HG03280 (cell line): ENCODE results near the gene ROR1.

ENCODE experiments used
- ATAC-seq: cut with Tn5 transposase; IDR thresholded peaks from one replicate; pipeline ENCODE4 v1.9.1; 2021; ENCODE audit warnings: mild to moderate bottlenecking, moderate library complexity; ENCODE audit not compliant: unreplicated experiment

The ROR1 gene

DNA sequence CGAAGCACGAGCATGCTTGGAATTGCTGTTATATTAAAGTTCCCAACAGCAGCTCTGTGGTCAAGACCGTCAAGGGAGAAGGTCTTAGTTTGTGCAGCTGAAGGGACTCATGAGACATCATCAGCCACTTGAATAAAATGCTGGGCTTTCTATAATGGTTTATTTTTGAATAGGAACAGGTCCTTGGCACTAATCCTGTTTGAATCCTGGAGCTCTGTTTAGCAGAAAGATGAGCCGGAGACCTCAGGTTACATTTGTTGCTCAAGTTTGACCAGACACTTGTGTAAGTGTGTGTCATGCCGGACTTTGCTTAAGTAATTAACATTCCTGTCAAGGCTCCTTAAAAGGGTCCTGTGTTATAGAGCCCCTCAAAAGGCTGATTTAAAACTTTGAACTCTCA is 186.5 kb downstream of the ROR1 start:
- ATAC-seq = no peak

DNA sequence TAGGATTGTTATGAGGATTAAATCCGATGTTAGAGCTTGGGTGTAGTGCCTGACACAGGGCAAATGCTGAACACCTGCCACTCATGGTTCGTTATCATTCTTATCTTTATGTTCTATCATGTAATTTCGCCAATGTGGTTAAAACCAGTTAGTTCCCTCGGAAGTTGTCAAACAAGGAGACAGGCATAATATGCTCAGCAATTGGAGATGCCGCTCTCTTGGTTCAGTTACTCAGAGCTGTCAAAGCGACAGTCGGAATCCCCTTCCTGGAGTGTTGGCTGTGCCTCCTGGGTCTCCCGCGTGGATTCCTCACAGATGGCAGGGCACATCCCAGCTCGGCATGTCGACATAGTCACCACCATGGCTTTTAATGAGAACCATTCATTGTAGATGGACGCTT is 192.2 kb downstream of the ROR1 start:
- no peak for ATAC-seq

DNA sequence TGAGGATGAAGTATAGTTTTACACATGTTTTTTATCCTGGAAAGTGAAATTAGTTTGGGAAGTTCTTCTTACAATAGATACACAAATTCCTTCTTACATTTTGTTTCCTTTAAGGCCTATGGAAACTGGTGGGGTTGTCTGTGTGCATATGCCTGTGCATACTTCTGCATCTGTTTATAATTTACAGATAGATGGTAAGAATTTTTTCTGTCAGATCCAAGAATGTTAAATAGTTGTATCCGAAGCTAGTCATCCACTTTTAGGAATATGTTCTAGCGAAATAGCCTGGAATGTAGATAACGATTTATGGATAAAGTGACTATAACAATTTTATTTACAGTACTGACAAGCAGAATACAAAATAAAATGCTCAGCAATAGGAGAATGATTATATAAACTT is 194.1 kb downstream of the ROR1 start:
- no peak for ATAC-seq

DNA sequence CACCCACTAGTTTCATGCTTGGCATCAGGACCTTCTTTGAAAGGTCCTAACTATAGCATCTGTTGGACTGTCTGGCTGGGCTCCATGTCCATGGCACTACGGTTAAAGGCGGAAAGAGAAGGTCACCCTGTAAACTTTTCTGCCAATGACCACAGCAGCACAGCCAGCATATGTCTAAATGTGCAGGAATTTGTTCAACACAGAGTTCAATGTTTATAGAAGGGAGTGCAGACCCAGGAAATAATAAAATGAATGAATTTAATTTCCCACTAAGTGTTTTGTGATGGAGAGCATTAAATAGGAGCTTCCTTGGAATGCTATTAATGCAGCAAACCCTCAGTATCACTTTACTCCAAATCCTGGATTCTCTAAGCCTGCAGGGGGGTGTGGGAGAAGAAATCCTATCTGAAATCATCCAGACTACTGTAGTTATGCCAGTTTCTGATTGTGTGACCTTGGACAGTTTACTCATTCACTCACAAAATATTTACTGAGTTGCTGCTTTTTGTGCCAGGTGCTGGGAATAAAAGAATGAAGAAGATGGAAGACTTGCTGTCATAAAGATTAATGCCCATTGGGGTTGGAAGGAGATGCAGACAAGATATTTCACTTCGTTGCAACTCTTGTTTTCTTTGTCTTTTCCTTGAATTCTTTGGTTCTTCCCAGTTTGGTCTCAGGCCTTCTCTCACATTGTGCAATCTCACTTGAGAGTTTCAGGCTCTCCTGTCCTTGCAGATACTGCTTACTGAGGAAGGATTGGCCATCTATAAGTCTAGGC is 195.0 kb downstream of the ROR1 start:
- ATAC-seq = no peak

DNA sequence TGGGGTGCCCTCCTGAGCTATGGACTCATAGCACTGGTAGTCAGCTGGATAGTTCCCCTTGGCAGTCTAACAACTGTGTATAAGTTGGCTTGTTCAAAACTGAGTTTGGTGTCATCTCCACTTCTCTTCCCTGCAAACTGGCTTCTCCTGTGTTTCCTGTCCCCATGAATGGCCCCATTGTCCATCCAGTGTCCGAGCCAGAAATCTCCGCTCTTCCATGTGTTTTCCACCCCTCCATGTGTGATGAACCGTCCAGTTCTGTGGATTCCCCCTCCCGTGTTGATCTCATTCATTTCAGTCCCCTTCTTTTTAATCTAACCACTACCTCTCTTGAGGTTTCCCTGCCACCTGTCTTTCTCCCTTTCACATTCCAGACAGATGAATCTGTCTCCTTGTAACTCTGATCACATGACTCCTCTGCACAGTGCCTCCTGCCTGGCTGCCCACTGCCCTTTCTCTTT is 195.7 kb downstream of the ROR1 start:
- no peak for ATAC-seq

DNA sequence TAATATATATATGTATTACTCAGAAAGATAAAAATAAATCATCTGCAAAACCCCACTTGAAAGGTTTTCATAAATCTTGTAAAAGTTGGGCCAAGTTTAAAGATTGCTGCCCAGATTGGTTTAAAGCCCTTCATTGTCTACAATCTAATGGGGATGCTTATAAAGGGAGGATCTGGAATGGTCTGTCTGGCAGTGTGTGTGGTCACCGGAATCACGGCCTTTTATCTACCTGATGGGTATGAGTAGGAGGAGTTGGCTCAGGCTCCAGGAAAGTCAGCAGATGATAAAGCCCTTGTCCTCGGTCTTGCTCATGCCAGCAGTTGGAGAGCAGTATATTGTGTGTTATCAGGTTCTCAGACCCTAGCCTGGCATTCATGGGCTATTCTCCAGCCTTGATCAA is 197.7 kb downstream of the ROR1 start:
- no peak for ATAC-seq

DNA sequence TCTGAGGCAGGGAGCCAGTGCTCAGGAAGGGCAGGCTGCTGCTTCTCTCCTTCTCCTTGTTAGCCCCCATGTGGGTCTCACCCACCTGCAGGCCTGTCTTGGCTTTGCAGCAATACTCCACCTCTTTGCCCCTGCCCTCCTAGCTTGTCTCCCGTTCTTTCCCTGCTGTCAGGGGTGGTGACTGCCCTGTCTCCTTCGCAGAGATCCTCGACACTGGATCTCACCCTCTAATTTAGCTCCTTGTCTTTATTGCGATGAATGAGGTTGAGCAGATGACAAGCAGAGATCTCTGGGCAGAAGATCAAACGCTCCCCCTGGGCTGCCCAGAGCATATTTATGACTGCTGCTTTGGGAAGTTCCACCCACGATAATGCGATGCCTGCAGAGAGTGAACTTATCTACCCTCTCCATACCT is 199.2 kb downstream of the ROR1 start:
- ATAC-seq = no peak

DNA sequence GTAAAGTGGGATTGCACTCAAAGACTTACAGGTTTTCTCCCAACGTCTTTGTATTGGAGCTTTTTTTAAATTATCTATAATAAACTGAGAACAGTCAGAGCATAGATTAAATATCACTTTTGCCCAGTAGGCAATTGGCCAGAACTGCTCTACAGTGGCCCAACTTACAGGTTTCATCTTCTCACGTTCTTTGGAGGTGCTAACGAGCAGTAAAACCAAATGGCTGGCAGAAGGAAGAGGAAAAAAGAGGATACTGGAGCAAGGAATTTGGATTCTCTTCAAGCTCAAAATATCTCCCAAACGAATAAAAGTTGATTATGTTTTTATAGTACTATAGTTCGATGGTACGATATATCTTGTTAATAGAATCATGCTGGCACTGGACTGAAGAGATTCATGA is 201.1 kb downstream of the ROR1 start:
- ATAC-seq = no peak

DNA sequence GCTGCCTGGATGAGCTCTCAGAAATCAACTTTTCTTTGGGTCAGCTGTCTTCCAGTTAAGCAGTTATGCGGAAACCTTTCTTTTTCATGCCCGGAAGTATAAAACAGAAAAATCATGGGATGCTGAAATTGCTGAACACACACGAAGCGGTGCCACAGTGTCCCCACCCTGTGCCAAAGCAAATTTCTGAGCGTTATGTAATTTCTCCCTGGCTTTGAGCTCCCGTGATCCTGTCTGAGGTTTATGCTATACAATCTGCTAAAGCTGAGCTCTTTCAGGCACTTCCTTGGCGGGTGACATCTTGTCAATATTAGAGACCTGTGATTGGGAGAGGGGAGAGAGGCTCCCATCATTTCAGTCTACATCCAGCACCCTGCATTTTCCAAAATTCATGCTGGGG is 201.7 kb downstream of the ROR1 start:
- ATAC-seq = no peak

DNA sequence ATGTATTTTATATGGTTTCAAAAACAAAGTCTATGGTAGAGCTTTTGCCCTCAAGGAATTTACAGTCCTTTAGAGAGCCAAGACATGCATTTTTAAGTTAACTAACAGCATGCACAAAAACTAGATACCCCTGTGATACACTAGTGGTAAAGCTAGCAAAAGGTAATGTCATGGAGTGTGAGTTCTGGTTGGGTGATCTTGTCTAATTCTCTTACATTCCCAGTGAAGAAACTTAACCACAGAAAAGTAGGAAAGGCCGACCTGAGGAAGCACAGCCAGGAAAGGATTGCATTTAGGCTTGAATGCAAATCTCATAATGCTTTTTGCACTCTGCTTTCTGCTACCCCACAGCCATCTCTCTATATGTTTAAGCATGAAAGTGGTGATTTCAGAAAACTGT is 202.2 kb downstream of the ROR1 start:
- no peak for ATAC-seq

DNA sequence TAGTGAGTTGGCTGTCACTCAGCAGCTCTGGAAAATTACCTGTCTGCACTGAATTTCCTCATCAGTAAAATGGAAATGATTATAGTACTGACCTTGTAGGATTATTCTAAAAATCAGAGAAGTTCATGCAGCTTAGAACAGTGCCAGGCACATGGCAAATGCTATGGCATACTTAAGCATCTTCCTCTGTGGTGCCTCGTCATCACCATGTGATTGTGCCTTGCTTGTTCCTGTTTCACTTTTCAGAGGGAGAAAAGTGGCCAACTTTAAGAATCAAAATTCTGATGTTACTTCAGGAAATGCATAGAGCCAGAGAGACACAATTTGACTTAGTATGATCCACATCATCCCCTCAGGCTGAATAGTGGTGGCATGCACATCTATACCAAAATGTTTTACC is 203.6 kb downstream of the ROR1 start:
- ATAC-seq = no peak

DNA sequence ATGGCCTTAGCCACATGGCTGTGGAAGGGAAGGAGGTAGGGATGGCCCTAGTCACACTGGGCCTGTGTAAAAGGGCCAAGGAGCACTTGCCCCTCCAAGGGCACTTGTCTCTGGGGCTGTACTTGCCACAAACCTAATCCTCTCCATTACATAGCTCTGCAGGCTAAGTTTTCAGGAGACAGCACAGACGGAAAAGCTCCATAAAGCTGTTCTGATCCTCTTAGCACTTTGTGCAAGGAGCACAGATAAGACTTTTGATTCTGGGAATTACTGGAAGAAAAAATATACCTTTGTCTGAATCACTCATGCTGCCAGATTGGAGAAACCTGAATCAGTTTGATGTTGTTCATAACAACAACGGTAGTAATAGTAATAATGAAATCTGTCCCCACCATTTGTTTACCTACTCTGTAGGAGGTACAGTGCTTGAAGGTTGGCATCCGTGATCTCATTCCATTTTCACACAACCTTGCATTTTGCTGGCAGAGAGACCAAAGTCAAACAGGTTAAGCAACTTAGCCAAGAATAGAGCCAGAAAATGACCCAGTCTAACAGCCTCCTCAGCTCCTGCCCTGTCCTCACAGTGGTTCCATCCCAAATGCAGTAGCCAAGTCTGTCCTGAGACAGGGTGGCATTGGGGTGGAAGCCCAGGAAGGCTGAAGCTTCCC is 207.1 kb downstream of the ROR1 start:
- no peak for ATAC-seq

DNA sequence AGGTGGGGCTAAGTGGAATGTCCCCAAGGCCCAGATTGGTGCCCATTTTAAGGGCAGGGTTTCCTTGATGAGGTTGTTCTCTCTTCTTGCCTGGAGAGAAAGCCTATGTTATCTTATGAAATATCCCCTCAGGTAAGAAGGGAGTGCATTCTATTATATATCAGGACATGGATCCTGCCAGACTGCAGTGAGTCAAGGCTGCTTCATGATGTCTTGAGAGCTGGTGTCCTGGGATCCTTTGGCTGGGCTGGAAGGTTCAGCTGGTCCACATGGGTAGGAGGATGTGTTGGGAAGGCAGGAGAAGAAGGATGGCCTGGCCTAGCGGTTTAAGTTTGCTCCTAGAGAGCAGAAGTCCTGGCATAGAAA is 207.6 kb downstream of the ROR1 start:
- ATAC-seq = no peak

DNA sequence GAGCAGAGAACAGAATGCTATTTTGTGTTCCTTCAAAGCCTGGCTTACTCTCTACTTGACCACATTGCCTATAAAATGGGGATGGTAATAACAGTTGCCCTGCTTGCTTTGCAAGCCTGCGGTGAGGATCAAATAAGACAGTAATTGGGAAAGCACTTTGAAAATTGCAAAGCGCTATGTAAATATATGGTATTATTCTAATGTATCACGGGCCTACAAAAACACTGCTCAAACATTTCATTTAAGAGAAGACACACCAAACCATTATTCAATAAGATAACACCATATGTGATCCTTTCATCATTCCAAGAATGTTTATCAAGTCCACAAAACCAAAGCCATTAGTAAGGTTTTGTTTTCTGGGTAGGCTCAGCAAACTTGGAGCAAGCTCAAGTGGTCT is 208.4 kb downstream of the ROR1 start:
- ATAC-seq = no peak

DNA sequence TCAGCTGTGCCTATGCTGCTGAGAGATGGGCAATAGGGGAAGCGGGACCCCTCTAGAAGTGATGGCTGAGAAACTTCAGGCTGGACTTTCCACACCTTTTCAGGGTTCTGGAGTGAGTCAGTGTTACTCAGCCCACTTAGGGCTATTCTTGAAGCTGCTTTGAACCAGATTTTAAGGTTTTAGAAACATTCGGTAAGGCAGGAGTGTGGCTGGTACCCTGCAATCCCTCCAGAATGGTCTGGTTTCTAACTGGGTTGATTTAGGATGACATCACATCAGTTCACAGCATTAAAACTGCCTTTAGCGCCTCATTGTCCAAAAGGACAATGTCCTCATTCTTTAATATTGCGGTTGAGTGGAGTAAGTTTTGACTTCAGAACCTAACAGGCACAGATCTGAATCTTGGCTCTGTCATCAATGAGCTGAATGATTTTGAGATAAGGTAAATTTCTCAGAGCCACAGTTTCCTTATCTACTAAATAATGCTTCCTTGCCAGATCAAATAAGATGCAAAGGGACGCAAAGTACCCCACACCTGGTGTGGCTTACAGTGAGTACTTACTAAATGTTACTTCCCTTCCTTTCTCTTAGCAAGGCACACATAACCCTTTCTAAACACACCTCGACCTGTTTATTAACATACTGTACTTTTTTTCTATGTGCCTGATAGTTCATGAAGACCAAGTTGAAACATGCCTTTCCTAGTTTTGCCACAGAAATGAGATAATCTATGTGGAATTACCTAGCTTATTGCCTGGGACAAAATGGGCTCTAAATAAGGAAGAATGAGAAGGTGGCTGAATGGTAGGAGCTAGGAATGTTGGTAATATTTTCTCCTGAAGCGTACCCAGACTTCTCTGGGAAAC is 209.8 kb downstream of the ROR1 start:
- ATAC-seq = no peak

DNA sequence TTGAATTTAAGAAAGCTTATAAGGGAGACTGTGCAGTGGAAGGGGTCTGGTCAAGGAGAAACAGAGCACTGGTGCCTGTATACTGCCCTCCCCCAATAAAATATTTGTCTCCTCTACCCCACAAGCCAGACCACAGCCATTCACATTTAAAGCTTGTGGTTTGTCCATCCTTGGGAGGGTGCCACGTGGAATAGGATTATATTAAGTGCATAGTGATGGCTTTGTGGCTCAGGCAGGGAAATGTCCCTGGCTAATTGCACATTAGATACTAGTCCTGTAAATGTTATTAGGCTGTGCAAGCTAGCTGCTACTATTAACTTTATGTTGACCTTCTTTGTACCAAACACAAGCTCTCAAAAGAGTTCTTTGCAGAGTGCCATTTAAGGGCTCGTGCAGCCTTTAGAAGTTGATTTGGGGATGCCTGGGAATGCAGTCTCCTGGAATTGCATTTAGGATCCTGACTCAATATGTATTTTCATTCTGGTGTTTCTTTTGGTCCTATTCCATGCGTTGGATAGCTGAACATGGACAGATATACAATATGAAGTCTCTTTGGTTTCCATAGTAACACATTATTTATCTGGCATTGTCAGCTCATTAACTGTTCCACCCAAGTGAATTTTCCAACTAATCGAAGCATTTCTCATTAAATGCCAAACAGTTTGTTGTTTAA is 210.6 kb downstream of the ROR1 start:
- no peak for ATAC-seq

DNA sequence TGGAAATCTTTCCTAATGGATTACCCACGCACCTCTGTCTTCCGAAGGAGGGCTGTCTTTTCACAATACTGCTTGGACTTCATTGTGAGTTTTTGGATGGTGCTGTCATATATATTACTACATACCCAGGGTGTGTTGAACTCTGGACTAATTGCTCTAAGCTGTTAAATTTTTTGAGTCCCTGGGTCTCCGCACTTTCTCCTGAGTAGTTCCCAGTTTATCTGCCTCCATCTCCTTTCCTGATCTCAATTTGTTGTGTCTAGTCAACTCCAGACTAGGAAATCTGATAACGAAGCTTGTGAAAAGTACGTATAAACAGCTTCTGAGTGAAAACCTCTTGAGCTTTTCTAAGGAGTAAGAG is 211.1 kb downstream of the ROR1 start:
- ATAC-seq = no peak

DNA sequence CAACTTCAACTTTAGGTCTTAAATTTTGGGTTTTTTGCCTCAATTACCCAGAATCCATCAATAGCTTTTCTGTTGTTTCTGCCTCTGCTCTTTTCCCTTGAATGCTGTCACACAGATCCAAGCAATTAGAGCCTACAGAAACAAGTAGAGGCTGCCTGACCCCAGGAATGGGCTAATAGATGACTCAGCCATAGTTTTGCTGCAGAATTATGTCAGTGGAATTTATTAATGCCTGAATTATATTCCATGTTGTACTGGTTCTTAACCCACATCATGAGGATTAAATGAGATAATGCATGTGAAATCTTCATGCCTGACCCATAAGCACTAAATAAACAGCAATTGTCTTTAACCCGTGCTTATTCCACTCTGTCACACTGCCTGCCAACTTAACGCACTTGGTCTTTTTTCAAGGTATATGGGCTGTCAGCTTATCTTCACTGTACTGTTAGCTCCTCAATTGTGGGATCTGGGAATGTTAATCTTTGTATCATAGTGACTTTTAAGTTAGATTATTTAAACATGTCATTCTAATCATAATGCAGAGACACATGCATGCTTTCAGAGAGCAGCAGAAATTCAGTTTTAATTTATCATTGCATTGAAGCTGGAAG is 213.3 kb downstream of the ROR1 start:
- ATAC-seq = no peak

DNA sequence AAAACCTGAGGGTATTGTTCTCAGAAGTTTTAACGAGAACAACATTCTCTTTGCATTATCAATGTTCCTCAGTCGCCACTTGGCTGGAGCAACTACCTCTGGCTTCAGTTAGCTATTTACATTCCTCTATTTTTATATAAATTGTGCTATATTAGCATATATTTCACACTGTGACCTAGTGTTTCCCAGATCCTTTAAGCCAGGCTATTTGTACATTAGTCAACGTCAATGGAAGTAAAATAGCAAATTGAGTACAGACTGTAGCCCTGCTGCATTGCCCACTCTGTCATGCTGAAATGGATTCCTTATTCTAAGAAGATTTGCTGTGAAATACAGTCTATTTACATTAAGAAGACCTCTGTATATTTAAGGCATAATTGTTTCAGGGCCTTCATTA is 213.8 kb downstream of the ROR1 start:
- no peak for ATAC-seq

DNA sequence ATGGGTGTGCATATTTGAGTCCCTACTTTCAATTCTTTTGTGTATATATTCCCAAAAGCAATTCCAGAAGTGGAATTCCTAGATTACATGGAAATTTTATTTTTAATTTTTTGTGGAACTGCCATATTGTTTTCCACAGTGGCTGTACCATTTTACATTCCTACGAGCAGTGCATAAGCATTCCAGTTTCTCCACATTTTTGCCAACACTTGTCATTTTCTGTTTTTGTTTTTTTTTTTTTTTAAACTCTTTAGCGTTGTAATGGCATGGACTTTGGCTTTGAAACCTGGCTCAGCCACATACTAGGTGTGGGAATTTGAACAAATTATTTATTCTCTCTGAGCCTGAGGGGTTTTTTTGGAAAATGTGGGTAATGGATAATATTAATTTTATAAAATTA is 215.1 kb downstream of the ROR1 start:
- no peak for ATAC-seq

DNA sequence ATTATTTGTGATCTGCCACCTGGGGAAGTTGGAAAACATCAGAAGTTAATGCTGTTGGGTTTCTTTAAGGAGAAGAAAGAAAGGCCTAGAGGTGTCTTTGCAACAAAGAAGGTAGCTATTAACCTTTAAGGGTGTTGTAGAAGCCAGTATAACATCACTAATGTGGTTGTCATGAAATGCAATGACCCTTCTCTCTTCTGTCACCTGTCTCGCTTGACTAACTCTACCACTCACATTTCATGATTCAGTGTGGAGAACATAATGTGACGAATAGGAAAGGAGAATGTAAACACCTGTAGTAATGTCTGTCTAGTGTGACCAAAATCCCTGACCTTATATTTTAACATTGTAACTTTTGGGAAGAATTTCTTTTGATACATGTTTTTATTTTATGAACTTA is 217.9 kb downstream of the ROR1 start:
- no peak for ATAC-seq
